Right kidney (tissue), 1 donor: ENCODE data around the gene VPS35.
A peak's percentile ranks its signal among the peaks of the same experiment; 100 is the strongest.
"Not testable (repeated sequence)": the region's sequence is repeated elsewhere in the genome, so short reads cannot be mapped to it uniquely, and the experiment has no call there.

Experiments
- DNase-seq: peaks from one replicate; pipeline ENCODE4 v3.0.0-alpha.2; 2016

VPS35 gene

GRCh38 chr16:46673320-46674013, 15.5 kb downstream of the VPS35 start:
- DNase-seq = peak; percentile 20

GRCh38 chr16:46662123-46662522, 26.9 kb downstream of the VPS35 start:
- no peak for DNase-seq

- no peak for DNase-seq
These were observed 30.1 kb downstream of the VPS35 start for GRCh38 chr16:46658925-46659324.

GRCh38 chr16:46651305-46651704, 37.7 kb downstream of the VPS35 start:
- no peak for DNase-seq

- DNase-seq = no peak
These were observed 38.7 kb downstream of the VPS35 start for GRCh38 chr16:46650254-46650623.

GRCh38 chr16:46649588-46650253, 39.3 kb downstream of the VPS35 start:
- DNase-seq = no peak

- no peak for DNase-seq
These were observed 40.3 kb downstream of the VPS35 start for GRCh38 chr16:46648656-46649055.

- no peak for DNase-seq
These were observed 49.7 kb downstream of the VPS35 start for GRCh38 chr16:46638947-46639925.

GRCh38 chr16:46632778-46633733, 55.9 kb downstream of the VPS35 start:
- no peak for DNase-seq

GRCh38 chr16:46629331-46630219, 59.4 kb downstream of the VPS35 start:
- DNase-seq = no peak

GRCh38 chr16:46627746-46628145, 61.2 kb downstream of the VPS35 start:
- DNase-seq = no peak

GRCh38 chr16:46626681-46627080, 62.3 kb downstream of the VPS35 start:
- DNase-seq = not testable (repeated sequence)

GRCh38 chr16:46624862-46625261, 64.1 kb downstream of the VPS35 start:
- DNase-seq = not testable (repeated sequence)

GRCh38 chr16:46623707-46624106, 65.3 kb downstream of the VPS35 start:
- not testable (repeated sequence) for DNase-seq

GRCh38 chr16:46623246-46623645, 65.7 kb downstream of the VPS35 start:
- not testable (repeated sequence) for DNase-seq

GRCh38 chr16:46621934-46622676, 66.9 kb downstream of the VPS35 start:
- no peak for DNase-seq

GRCh38 chr16:46621006-46621933, 67.7 kb downstream of the VPS35 start, which contains the start of gene SHCBP1:
TSS of gene SHCBP1 (minus strand) at chr16:46621379. CDS start at chr16:46621359, 20 bp downstream.
- DNase-seq = peak; percentile 76

GRCh38 chr16:46620266-46621005, 68.5 kb downstream of the VPS35 start:
- no peak for DNase-seq
